GM10248 (cell line): ENCODE data around the gene BTN2A1.

Experiments used
- CTCF ChIA-PET: fragments of 300-600 bp; sonication (Branson Sonifier 250); formaldehyde crosslinking; extraction: SDS; loops from one replicate; lab custom pipeline; 2021; ENCODE audit warnings: antibody characterized with exemption; lab: Yijun Ruan, JAX
- POLR2A ChIA-PET: fragments of 350-650 bp; sonication (Branson Sonifier 250); formaldehyde crosslinking; extraction: SDS; loops from one replicate; lab custom pipeline; 2020; ENCODE audit warnings: antibody characterized with exemption; lab: Yijun Ruan, JAX
- DNase-seq: peaks from one replicate; pipeline ENCODE4 v3.0.0; 2012; ENCODE audit errors: extremely low spot score
- TF ChIP-seq, protein P1 (sequence below): IDR thresholded peaks from 2 replicates; pipeline ENCODE4 v1.5.1; 2012; ENCODE audit warnings: mild to moderate bottlenecking, low read depth; ENCODE audit errors: extremely low read depth, missing control alignments, control extremely low read depth

The BTN2A1 gene

DNA sequence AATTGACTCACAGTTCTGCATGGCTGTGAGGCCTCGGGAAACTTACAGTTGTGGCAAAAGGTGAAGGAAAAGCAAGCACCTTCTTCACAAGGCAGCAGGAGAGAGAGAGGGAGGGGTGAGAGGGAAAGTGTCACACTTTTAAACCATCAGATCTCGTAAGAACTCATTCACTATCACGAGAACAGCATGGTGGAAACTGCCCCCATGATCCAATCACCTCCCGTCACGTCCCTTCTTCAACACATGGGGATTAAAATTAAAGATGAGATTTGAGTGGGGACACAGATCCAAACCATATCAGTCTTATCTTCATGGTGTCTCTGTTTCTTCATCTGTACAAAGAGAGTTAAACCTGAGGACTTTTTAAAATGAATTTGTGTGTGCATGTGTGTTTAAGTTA is 28.6 kb downstream of the BTN2A1 start:
- POLR2A ChIA-PET: no interaction called here
- no peak for DNase-seq
- TF ChIP-seq, protein P1, sequence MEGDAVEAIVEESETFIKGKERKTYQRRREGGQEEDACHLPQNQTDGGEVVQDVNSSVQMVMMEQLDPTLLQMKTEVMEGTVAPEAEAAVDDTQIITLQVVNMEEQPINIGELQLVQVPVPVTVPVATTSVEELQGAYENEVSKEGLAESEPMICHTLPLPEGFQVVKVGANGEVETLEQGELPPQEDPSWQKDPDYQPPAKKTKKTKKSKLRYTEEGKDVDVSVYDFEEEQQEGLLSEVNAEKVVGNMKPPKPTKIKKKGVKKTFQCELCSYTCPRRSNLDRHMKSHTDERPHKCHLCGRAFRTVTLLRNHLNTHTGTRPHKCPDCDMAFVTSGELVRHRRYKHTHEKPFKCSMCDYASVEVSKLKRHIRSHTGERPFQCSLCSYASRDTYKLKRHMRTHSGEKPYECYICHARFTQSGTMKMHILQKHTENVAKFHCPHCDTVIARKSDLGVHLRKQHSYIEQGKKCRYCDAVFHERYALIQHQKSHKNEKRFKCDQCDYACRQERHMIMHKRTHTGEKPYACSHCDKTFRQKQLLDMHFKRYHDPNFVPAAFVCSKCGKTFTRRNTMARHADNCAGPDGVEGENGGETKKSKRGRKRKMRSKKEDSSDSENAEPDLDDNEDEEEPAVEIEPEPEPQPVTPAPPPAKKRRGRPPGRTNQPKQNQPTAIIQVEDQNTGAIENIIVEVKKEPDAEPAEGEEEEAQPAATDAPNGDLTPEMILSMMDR: no peak
- CTCF ChIA-PET: interaction anchor here (1.2 to 1.5 kb wide), 2 partner anchors 49 to 185 kb away, joined by 3 read pairs; no protein-coding TSS in a partner anchor

DNA sequence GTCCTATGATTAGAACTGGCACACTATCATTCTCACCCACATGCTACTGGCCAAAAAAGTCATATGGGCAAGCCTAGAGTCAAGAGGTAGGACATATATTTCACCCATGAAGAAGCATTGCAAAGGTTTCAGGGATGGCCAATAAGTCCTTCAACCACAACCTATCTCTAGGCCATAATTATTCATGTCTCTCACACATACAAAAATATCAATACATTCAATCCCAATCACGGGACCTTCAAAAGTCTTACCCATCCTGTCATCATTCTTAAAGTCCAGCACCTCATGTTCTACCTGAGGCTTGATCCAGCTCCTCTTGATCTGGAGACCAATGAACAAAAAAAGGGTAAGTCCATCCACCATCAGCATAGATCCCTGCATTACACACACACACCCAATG is 29.7 kb downstream of the BTN2A1 start:
- TF ChIP-seq, protein P1: no peak
- ChIA-PET POLR2A (no interaction called here), CTCF (interaction anchor here (1.2 kb wide), 1 partner anchor 25 kb away, joined by 3 read pairs; no protein-coding TSS in a partner anchor)
- DNase-seq: no peak

DNA sequence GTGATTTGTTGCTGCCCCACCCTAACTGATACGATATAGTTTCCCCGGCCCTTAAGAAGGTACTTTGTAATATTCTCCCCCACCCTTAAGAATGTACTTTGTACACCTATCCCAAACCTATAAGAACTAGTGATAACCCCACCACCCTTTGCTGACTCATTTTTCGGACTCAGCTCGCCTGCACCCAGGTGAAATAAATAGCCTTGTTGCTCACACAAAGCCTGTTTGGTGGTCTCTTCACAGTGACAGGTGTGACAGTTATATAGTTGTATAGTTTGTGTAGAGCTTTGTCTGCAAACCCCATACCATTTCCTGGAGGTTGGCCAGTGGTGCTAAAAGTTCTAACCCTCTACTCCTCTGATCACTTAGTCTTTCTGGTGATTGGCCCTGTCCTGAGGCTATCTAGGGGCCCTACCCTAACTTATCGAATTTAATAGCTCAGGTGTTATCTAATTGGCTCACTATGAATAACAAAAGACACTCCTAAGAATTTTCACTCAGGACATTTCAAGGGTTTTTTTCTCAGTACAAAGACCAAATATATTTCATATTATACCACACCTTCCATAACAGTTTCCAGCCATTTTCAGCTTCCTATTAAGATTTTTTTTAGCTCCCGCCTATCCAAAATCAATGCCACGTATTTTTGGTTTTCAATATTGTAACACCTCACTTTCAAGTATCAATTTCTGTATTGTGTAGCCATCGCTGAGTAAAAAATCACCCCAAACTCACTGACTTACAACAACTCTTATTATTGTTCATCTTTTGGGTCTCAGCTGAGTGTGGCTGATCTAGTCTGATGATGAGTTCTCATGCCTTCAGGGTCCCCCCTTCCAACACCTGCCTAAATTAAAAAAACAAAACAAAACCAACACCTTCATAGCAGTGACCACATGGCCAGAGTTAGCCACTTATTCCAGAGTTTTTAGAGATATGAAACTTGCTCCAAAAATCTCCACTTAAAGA is 32.5 kb downstream of the BTN2A1 start:
- TF ChIP-seq, protein P1: no peak
- ChIA-PET CTCF (interaction anchor here (0.9 to 2.4 kb wide), 10 partner anchors 9 to 148 kb away, joined by 3 to 8 read pairs (median 5); partner anchors contain the start of gene HMGN4), POLR2A (no interaction called here)
- no peak for DNase-seq

DNA sequence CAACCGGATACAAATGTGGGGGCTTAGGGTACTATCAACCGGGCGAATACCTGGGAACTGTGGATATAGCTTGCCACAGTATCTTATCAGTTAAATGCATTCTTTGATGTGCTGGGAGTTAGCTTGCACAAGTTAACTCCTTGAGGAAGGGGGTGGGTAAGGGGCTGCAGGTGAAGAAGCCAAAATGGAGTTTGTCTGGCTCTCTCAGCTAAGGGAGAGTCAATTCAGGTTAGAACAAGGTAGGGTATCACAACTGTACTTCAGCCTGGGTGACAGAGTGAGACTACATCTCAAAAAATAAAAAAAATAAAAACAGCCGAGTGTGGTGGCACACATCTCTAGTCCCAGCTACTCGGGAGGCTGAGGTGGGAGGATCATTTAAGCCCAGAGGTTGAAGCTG is 33.8 kb downstream of the BTN2A1 start:
- TF ChIP-seq, protein P1: no peak
- ChIA-PET CTCF (interaction anchor here (0.7 to 1.8 kb wide), 5 partner anchors 9 to 20 kb away, joined by 3 to 7 read pairs (median 3); no protein-coding TSS in a partner anchor), POLR2A (no interaction called here)
- no peak for DNase-seq

DNA sequence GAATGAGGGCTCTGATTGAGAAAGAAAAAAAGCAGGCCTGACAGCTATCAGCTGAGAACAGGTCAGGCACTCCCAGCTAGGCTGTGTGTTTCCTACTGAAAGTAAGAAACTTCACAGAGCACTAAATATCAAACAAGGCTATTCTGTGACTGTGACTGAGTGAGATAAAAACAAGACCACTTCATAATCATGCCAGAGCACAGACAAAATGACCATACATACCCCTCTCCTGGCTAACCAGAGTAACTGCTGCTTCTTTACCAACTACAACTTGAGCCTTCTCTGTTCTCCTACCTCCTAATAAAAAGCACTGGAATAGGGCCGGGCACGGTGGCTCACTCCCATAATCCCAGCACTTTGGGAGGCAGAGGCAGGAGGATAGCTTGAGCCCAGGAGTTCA is 35.5 kb downstream of the BTN2A1 start:
- POLR2A ChIA-PET: no interaction called here
- TF ChIP-seq, protein P1: peak; percentile 36
- CTCF ChIA-PET: interaction anchor here (1.0 to 1.8 kb wide), 3 partner anchors 10 to 21 kb away, joined by 3 to 7 read pairs (median 4); no protein-coding TSS in a partner anchor
- DNase-seq: peak; percentile 30

DNA sequence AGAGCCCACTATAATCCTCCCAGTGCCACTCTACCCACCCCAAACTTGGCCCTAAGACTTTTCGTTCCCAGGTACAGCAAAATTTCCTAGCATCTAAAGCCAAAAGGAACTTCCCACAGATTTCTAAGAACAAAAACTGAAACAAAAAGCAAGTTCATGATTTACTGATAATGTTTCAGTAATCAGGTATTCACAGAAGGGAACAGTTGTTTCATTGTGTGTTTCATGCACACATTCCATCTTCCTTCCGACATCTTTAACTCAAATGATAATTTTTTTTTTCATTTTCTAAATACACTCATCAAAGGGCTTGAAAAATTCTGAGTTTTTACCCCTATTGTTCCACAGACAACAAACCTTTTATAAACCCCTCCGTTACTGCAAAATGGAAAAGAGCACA is 36.4 kb downstream of the BTN2A1 start:
- TF ChIP-seq, protein P1: no peak
- ChIA-PET POLR2A (no interaction called here), CTCF (interaction anchor here (1.0 to 1.5 kb wide), 2 partner anchors 15 to 22 kb away, joined by 3 to 4 read pairs; no protein-coding TSS in a partner anchor)
- no peak for DNase-seq
